Retinal pigment epithelial cell (primary cell): Measurements from ENCODE around the gene DLG5.

ENCODE experiments used
- DNase-seq: peaks from one replicate; pipeline ENCODE4 v3.0.0-alpha.2; 2010; ENCODE audit warnings: low read depth
- H3K4me3 ChIP-seq: 2 replicates; pipeline ENCODE4 v1.5.1; 2011; ENCODE audit warnings: mild to moderate bottlenecking, low read length, control low read depth, moderate library complexity
- CTCF ChIP-seq: conservative IDR thresholded peaks from 2 replicates; pipeline ENCODE4 v1.5.1; 2011; ENCODE audit warnings: low read depth, low read length, control low read depth, inconsistent platforms

DLG5 gene

GRCh38 chr10:77946084-77946483 is 19.5 kb upstream of the DLG5 start:
- DNase-seq: no peak
- H3K4me3 ChIP-seq: no peak overlapping the region
- TF ChIP-seq CTCF: no peak

DNA sequence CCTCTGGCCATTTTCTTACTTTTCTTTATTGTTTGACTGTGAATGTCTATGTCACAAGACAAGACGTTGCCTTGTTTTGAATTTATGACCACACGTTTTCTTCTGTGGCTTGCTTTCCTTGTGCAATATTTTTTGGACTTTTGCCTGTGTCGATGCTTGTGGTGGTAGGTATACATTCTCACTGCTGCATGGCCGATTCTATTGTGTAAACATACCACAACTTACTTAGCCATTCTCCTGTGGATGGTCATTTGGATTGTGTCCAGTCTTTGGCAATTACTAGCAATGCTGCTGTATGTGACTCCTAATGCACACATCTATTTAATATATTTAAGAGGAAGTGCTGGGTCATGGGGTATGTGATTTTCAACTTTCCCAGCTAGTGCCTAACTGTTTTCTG is 18.0 kb upstream of the DLG5 start:
- H3K4me3 ChIP-seq: no peak overlapping the region
- peak; percentile 86 for DNase-seq
- no peak for TF ChIP-seq CTCF

- peak; percentile 73 for DNase-seq
- TF ChIP-seq CTCF: no peak
- no peak overlapping the region for H3K4me3 ChIP-seq
Observed at GRCh38 chr10:77943121-77943901, 16.8 kb upstream of the DLG5 start.

- TF ChIP-seq CTCF: no peak
- no peak overlapping the region for H3K4me3 ChIP-seq
- DNase-seq: no peak
Observed at GRCh38 chr10:77941790-77942189, 15.2 kb upstream of the DLG5 start.

DNA sequence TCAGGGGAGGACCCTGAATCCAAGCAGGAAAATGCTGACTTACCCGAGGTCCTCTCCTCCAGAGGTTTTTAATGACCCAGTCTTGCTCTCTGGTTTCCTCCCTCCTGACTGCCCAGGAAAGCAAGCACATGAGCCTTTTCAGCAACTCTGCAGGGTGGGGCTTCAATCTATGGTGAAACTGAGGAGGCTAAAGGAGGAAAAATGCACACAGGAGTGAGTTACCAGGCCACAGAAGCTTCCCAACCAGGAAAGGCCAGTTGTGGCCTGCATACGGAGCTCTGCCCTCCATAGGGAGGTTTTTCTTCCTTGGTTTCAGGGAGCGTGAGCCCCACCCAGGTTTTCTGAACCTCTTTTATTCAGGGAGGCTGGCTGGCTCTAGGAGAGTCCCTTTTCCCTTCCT is 14.1 kb upstream of the DLG5 start:
- TF ChIP-seq CTCF: no peak
- H3K4me3 ChIP-seq: no peak overlapping the region
- no peak for DNase-seq

GRCh38 chr10:77940225-77940624 is 13.7 kb upstream of the DLG5 start:
- no peak overlapping the region for H3K4me3 ChIP-seq
- no peak for DNase-seq
- TF ChIP-seq CTCF: no peak

DNA sequence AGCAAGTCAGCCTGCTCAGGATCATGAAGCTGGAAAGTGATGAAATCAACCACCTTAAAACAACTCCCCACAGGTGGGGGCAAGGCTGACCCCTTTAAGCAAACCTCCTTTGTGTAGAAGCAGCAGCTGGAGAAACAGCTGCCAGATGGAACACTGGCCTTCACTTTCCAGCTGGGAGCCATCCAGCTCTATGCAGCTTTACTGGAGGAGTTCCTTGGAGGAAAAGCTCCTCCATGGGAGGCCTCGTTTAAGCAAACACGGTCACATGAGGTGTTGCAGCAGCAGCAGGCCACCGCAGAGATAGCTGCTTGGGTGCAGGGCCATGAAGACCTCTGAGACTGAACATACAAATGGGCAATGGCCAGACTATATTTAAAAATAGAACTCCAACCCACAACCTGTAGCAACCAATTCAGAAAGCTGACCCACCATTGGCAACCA is 13.0 kb upstream of the DLG5 start:
- H3K4me3 ChIP-seq: no peak overlapping the region
- no peak for TF ChIP-seq CTCF
- DNase-seq: no peak
